Measurements from ENCODE around the gene FGF5.

FGF5 gene

GRCh38 chr4:80306260-80306659 lies 39.8 kb downstream of the FGF5 start:
- DNase-seq (ENCODE audit: low spot score): no peak
- H3K79me1 ChIP-seq (ENCODE audit: low read depth, low read length): no peaks in the 10 kb centered on the region
- H3K9ac ChIP-seq (ENCODE audit: low read depth, low read length, poor library complexity): no peak overlapping the region
- H3K18ac ChIP-seq (ENCODE audit: low read length): no peak overlapping the region
- no peak overlapping the region for H4K8ac ChIP-seq (ENCODE audit: low read depth, low read length)
- H3K27me3 ChIP-seq (ENCODE audit: control insufficient read depth in 3 of 3, insufficient read depth in 3 of 3, low read depth in 1 of 3, low read length in 3 of 3): no peaks in the 10 kb centered on the region
- no peak overlapping the region for H3K14ac ChIP-seq (ENCODE audit: low read length)
- H2BK120ac ChIP-seq (ENCODE audit: low read depth, low read length): no peak overlapping the region
- no CpG with 5 or more reads among the region's 2 CpGs for WGBS, 2 donors (ENCODE audit: extremely low coverage in 2 of 2, insufficient read length in 2 of 2, insufficient replicate concordance in 1 of 2)
- H2AFZ ChIP-seq (ENCODE audit: low read length): no peak overlapping the region
- no peak overlapping the region for H4K91ac ChIP-seq (ENCODE audit: low read depth, low read length, poor library complexity)
- H3K27ac ChIP-seq (replicated peaks; ENCODE audit: low read length): no peak overlapping the region
- H3K9me3 ChIP-seq (replicated peaks in 1 of 2; ENCODE audit: control insufficient read depth in 2 of 2, insufficient read depth in 1 of 2, low read depth in 1 of 2, low read length in 2 of 2): no peaks in the 10 kb centered on the region
- H3K23ac ChIP-seq (ENCODE audit: low read depth, low read length, poor library complexity): no peak overlapping the region
- no peaks in the 10 kb centered on the region for H3K36me3 ChIP-seq (replicated peaks in 1 of 2; ENCODE audit: control insufficient read depth in 2 of 2, insufficient read depth in 2 of 2, low read length in 2 of 2)
- H3K4me2 ChIP-seq (ENCODE audit: insufficient read depth, low read length, poor library complexity, severe bottlenecking): no peak overlapping the region
- no peak overlapping the region for H3K4me3 ChIP-seq (ENCODE audit: low read length in 2 of 2)
- no peak overlapping the region for H3K4ac ChIP-seq (ENCODE audit: low read length)
- H2BK5ac ChIP-seq (ENCODE audit: low read length): no peak overlapping the region
- H3K4me1 ChIP-seq (ENCODE audit: control insufficient read depth in 2 of 2, insufficient read depth in 1 of 2, low read depth in 1 of 2, low read length in 2 of 2): no peaks in the 10 kb centered on the region
- no peak overlapping the region for H2BK15ac ChIP-seq (ENCODE audit: low read length)
- H2AK5ac ChIP-seq (ENCODE audit: low read depth, low read length): no peak overlapping the region
- H2BK12ac ChIP-seq (ENCODE audit: low read length): no peak overlapping the region

GRCh38 chr4:80307183-80307735 lies 40.8 kb downstream of the FGF5 start:
- no peak overlapping the region for H3K23ac ChIP-seq (ENCODE audit: low read depth, low read length, poor library complexity)
- H2AFZ ChIP-seq (ENCODE audit: low read length): no peak overlapping the region
- H3K4me2 ChIP-seq (ENCODE audit: insufficient read depth, low read length, poor library complexity, severe bottlenecking): no peak overlapping the region
- H3K79me1 ChIP-seq (ENCODE audit: low read depth, low read length): no peaks in the 10 kb centered on the region
- H2BK5ac ChIP-seq (ENCODE audit: low read length): no peak overlapping the region
- no CpG with 5 or more reads among the region's 1 CpG for WGBS, 2 donors (ENCODE audit: extremely low coverage in 2 of 2, insufficient read length in 2 of 2, insufficient replicate concordance in 1 of 2)
- no peaks in the 10 kb centered on the region for H3K27me3 ChIP-seq (ENCODE audit: control insufficient read depth in 3 of 3, insufficient read depth in 3 of 3, low read depth in 1 of 3, low read length in 3 of 3)
- no peak overlapping the region for H3K14ac ChIP-seq (ENCODE audit: low read length)
- no peak overlapping the region for H3K9ac ChIP-seq (ENCODE audit: low read depth, low read length, poor library complexity)
- H2BK120ac ChIP-seq (ENCODE audit: low read depth, low read length): no peak overlapping the region
- no peak overlapping the region for H3K27ac ChIP-seq (replicated peaks; ENCODE audit: low read length)
- H4K91ac ChIP-seq (ENCODE audit: low read depth, low read length, poor library complexity): no peak overlapping the region
- no peaks in the 10 kb centered on the region for H3K9me3 ChIP-seq (replicated peaks in 1 of 2; ENCODE audit: control insufficient read depth in 2 of 2, insufficient read depth in 1 of 2, low read depth in 1 of 2, low read length in 2 of 2)
- no peaks in the 10 kb centered on the region for H3K4me1 ChIP-seq (ENCODE audit: control insufficient read depth in 2 of 2, insufficient read depth in 1 of 2, low read depth in 1 of 2, low read length in 2 of 2)
- H2AK5ac ChIP-seq (ENCODE audit: low read depth, low read length): no peak overlapping the region
- no peak overlapping the region for H3K4ac ChIP-seq (ENCODE audit: low read length)
- no peak overlapping the region for H2BK12ac ChIP-seq (ENCODE audit: low read length)
- no peak overlapping the region for H2BK15ac ChIP-seq (ENCODE audit: low read length)
- no peak overlapping the region for H3K4me3 ChIP-seq (ENCODE audit: low read length in 2 of 2)
- DNase-seq (ENCODE audit: low spot score): no peak
- H3K36me3 ChIP-seq (replicated peaks in 1 of 2; ENCODE audit: control insufficient read depth in 2 of 2, insufficient read depth in 2 of 2, low read length in 2 of 2): no peaks in the 10 kb centered on the region
- no peak overlapping the region for H4K8ac ChIP-seq (ENCODE audit: low read depth, low read length)
- no peak overlapping the region for H3K18ac ChIP-seq (ENCODE audit: low read length)

GRCh38 chr4:80307774-80308465 lies 41.5 kb downstream of the FGF5 start:
- Histone ChIP-seq H2AK5ac (ENCODE audit: low read depth, low read length) (no peak overlapping the region), H3K9me3 (replicated peaks in 1 of 2; ENCODE audit: control insufficient read depth in 2 of 2, insufficient read depth in 1 of 2, low read depth in 1 of 2, low read length in 2 of 2) (no peaks in the 10 kb centered on the region), H4K91ac (ENCODE audit: low read depth, low read length, poor library complexity) (no peak overlapping the region), H3K36me3 (replicated peaks in 1 of 2; ENCODE audit: control insufficient read depth in 2 of 2, insufficient read depth in 2 of 2, low read length in 2 of 2) (no peaks in the 10 kb centered on the region), H4K8ac (ENCODE audit: low read depth, low read length) (no peak overlapping the region), H3K4me2 (ENCODE audit: insufficient read depth, low read length, poor library complexity, severe bottlenecking) (no peak overlapping the region), H3K14ac (ENCODE audit: low read length) (no peak overlapping the region), H3K18ac (ENCODE audit: low read length) (no peak overlapping the region), H2AFZ (ENCODE audit: low read length) (no peak overlapping the region), H3K9ac (ENCODE audit: low read depth, low read length, poor library complexity) (no peak overlapping the region), H3K4me3 (ENCODE audit: low read length in 2 of 2) (no peak overlapping the region), H3K27ac (replicated peaks; ENCODE audit: low read length) (no peak overlapping the region), H2BK15ac (ENCODE audit: low read length) (no peak overlapping the region), H2BK120ac (ENCODE audit: low read depth, low read length) (no peak overlapping the region), H3K4ac (ENCODE audit: low read length) (no peak overlapping the region), H3K27me3 (ENCODE audit: control insufficient read depth in 3 of 3, insufficient read depth in 3 of 3, low read depth in 1 of 3, low read length in 3 of 3) (no peaks in the 10 kb centered on the region), H2BK12ac (ENCODE audit: low read length) (no peak overlapping the region), H2BK5ac (ENCODE audit: low read length) (no peak overlapping the region), H3K79me1 (ENCODE audit: low read depth, low read length) (no peaks in the 10 kb centered on the region), H3K23ac (ENCODE audit: low read depth, low read length, poor library complexity) (no peak overlapping the region), H3K4me1 (ENCODE audit: control insufficient read depth in 2 of 2, insufficient read depth in 1 of 2, low read depth in 1 of 2, low read length in 2 of 2) (no peaks in the 10 kb centered on the region)
- DNase-seq (ENCODE audit: low spot score): no peak
- 100% methylated on average over 1 of the region's 10 CpGs for WGBS, 2 donors (ENCODE audit: extremely low coverage in 2 of 2, insufficient read length in 2 of 2, insufficient replicate concordance in 1 of 2)

DNA sequence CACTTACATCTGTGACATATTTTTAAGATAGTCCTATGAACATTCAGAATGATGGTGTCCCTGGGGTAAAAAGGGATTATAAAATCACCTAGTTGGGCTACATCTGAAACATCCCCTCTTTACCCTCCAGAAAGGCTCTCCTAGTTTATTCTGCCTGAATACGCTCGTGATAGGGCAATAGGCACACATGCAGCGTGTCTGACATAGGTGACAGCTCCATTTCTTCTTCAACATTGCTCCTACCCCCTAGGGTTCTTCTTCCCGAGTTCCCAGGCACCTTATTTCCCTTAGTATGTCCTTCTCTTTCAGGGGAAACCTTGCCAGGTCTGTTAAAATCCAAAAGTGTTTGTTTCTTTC lies 42.0 kb downstream of the FGF5 start:
- Histone ChIP-seq H3K36me3 (replicated peaks in 1 of 2; ENCODE audit: control insufficient read depth in 2 of 2, insufficient read depth in 2 of 2, low read length in 2 of 2) (no peaks in the 10 kb centered on the region), H3K4me2 (ENCODE audit: insufficient read depth, low read length, poor library complexity, severe bottlenecking) (no peak overlapping the region), H3K18ac (ENCODE audit: low read length) (no peak overlapping the region), H3K4me3 (ENCODE audit: low read length in 2 of 2) (no peak overlapping the region), H3K14ac (ENCODE audit: low read length) (no peak overlapping the region), H3K27me3 (ENCODE audit: control insufficient read depth in 3 of 3, insufficient read depth in 3 of 3, low read depth in 1 of 3, low read length in 3 of 3) (no peaks in the 10 kb centered on the region), H2BK12ac (ENCODE audit: low read length) (no peak overlapping the region), H3K4ac (ENCODE audit: low read length) (no peak overlapping the region), H3K4me1 (ENCODE audit: control insufficient read depth in 2 of 2, insufficient read depth in 1 of 2, low read depth in 1 of 2, low read length in 2 of 2) (no peaks in the 10 kb centered on the region), H3K23ac (ENCODE audit: low read depth, low read length, poor library complexity) (no peak overlapping the region), H2BK120ac (ENCODE audit: low read depth, low read length) (no peak overlapping the region), H2BK5ac (ENCODE audit: low read length) (no peak overlapping the region), H3K79me1 (ENCODE audit: low read depth, low read length) (no peaks in the 10 kb centered on the region), H2BK15ac (ENCODE audit: low read length) (no peak overlapping the region), H2AK5ac (ENCODE audit: low read depth, low read length) (no peak overlapping the region), H3K9me3 (replicated peaks in 1 of 2; ENCODE audit: control insufficient read depth in 2 of 2, insufficient read depth in 1 of 2, low read depth in 1 of 2, low read length in 2 of 2) (no peaks in the 10 kb centered on the region), H2AFZ (ENCODE audit: low read length) (no peak overlapping the region), H3K9ac (ENCODE audit: low read depth, low read length, poor library complexity) (no peak overlapping the region), H4K91ac (ENCODE audit: low read depth, low read length, poor library complexity) (no peak overlapping the region), H4K8ac (ENCODE audit: low read depth, low read length) (no peak overlapping the region), H3K27ac (replicated peaks; ENCODE audit: low read length) (no peak overlapping the region)
- no peak for DNase-seq (ENCODE audit: low spot score)
- WGBS, 2 donors (ENCODE audit: extremely low coverage in 2 of 2, insufficient read length in 2 of 2, insufficient replicate concordance in 1 of 2): no CpG with 5 or more reads among the region's 4 CpGs

Measured in neuronal stem cell (in vitro differentiated cells).